Endothelial cell of umbilical vein (primary cell): ENCODE measurements around the gene MAP3K4.

ENCODE experiments used
- EZH2 ChIP-seq: IDR thresholded peaks from 2 replicates; pipeline ENCODE4 v1.6.1; 2012; ENCODE audit warnings: borderline replicate concordance, low read depth, mild to moderate bottlenecking, moderate library complexity, low read length, inconsistent platforms; ENCODE audit not compliant: severe bottlenecking
- FOS ChIP-seq: IDR thresholded peaks from 2 replicates; pipeline ENCODE4 v1.6.1; 2011; ENCODE audit warnings: mild to moderate bottlenecking, low read length, moderate library complexity, borderline replicate concordance; ENCODE audit not compliant: insufficient read depth
- GATA2 ChIP-seq: IDR thresholded peaks from 2 replicates; pipeline ENCODE4 v1.7.0; 2011; ENCODE audit warnings: low read depth, mild to moderate bottlenecking, moderate library complexity, mixed read lengths, low read length; ENCODE audit not compliant: insufficient read length, insufficient read depth
- JUN ChIP-seq: IDR thresholded peaks from 2 replicates; pipeline ENCODE4 v1.6.1; 2011; ENCODE audit warnings: borderline replicate concordance, low read depth; ENCODE audit not compliant: insufficient read length, insufficient read depth
- MYC ChIP-seq: IDR thresholded peaks from one replicate; pipeline ENCODE4 v1.6.1; 2011; ENCODE audit warnings: mild to moderate bottlenecking, low read depth, low read length
- POLR2A ChIP-seq: IDR thresholded peaks from 2 replicates; pipeline ENCODE4 v1.6.1; 2012; ENCODE audit warnings: low read depth, mild to moderate bottlenecking, control low read depth, low read length
- POLR2AphosphoS5 ChIP-seq: IDR thresholded peaks from 2 replicates; pipeline ENCODE4 v1.6.1; 2012; ENCODE audit warnings: low read depth, mild to moderate bottlenecking, control low read depth, low read length, moderate library complexity; ENCODE audit not compliant: insufficient read depth
- TF ChIP-seq, protein P1 (sequence below), 2 donors: IDR thresholded peaks; 1 replicate in 1 of 2; 2 replicates in 1 of 2; pipeline ENCODE4 v1.5.1; 2011; ENCODE audit warnings: low read length in 2 of 2, mild to moderate bottlenecking in 2 of 2, moderate library complexity in 2 of 2, control low read depth in 1 of 2, inconsistent platforms in 1 of 2, low read depth in 1 of 2; ENCODE audit not compliant: insufficient read depth in 1 of 2; ENCODE audit errors: extremely low read depth in 1 of 2
- TF ChIP-seq, protein P2 (sequence below): IDR thresholded peaks from 2 replicates; pipeline ENCODE4 v1.6.1; 2011; ENCODE audit not compliant: insufficient read depth, insufficient read length

DNA sequence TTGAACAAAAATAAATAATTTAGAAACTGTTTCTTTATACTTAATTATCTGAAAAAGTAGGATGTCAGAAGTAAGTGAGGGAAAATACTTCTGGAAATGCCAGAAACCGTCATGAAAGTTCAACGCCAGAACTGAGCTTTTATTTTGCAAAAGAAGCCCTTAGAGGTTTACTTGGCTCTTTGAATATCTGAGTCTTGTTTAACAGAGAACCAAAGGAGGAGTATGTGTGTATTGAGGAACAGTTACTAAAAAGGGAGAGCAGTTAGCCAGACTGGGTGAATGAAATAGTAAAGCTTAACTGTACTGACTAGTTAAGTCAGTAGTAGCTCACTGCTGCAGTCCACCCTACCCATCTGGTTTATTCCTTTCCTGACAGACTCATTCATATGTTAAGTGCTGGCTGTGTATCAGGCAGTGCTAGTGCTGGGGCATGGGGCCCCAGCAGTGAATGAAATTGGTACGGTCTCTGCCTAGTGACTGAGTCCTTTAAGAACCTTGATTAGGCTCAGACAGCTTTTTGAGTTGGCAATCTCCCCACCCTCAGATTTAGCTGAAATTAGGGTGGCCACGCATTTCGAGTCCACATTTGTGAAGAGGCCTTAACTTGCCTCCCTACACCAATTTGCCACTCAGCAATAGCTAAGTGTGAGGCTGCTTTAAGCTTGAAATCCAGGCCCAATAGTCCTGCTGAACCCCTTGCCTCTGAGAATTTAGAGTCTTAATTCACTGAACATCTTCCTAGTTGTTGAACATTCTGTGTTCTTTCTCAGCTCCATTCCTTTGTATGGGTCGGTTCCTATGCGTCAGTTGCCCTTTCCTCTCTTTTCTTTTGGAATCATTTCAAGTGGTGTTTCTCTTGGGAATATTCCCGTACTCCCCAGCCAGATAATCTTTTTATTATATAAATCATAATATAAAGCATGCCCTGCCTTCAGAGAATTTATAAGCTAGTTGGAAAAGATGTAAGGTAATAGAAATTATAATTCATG lies 20.2 kb downstream of the MAP3K4 start:
- TF ChIP-seq, protein P1, sequence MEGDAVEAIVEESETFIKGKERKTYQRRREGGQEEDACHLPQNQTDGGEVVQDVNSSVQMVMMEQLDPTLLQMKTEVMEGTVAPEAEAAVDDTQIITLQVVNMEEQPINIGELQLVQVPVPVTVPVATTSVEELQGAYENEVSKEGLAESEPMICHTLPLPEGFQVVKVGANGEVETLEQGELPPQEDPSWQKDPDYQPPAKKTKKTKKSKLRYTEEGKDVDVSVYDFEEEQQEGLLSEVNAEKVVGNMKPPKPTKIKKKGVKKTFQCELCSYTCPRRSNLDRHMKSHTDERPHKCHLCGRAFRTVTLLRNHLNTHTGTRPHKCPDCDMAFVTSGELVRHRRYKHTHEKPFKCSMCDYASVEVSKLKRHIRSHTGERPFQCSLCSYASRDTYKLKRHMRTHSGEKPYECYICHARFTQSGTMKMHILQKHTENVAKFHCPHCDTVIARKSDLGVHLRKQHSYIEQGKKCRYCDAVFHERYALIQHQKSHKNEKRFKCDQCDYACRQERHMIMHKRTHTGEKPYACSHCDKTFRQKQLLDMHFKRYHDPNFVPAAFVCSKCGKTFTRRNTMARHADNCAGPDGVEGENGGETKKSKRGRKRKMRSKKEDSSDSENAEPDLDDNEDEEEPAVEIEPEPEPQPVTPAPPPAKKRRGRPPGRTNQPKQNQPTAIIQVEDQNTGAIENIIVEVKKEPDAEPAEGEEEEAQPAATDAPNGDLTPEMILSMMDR (IDR thresholded peaks at IDR 0.05; ENCODE audit: extremely low read depth in 1 of 2, insufficient read depth in 1 of 2, low read depth in 1 of 2, low read length in 2 of 2): no peak
- TF ChIP-seq JUN (no peak), EZH2 (no peak), POLR2A (no peak), POLR2AphosphoS5 (no peak), FOS (no peak), MYC (no peak), GATA2 (no peak)
- TF ChIP-seq, protein P2, sequence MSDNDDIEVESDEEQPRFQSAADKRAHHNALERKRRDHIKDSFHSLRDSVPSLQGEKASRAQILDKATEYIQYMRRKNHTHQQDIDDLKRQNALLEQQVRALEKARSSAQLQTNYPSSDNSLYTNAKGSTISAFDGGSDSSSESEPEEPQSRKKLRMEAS: no peak
